ENCODE measurements around the gene TNIK.

Gene TNIK

DNA sequence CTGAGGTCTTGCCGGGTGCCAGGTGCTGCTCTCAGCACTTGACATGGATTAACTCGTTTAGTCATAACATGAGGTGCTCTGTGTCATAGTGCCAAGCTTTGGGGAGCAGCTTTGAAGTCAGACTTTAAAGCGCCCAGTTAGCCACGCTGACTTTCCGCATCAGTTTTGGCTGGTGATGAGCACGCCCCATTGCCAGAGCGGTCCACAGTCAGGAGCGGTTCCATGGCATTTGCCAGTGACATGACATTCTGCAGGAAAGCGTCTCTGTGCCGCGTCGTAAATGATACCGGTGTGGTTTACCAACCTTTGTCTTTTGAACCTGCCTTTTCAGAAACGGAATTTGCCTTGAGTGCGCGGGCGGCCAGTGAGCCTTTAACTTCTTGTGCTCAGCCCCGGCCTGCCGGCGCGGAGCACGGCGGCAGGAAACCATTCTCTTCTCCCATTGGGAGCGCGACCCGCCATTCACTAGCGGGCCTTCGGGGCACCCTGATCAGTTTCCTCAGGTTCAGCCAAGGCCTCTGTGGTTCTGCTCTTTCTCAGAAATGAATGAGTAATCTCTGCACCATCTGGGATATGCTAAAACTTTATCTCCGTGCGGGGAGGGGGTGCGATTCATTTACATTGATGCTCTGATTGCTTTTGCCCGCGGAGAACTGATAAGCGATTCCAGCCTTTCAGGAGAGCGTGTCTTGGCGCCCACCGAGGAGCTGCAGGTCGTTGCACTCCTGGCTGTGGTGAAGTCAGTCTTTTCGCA lies 432.0 kb downstream of the TNIK start:
- ChIA-PET POLR2A (interaction anchor here (0.6 kb wide), 1 partner anchor 39 kb away, joined by 3 read pairs; no protein-coding TSS in a partner anchor), CTCF (interaction anchor here (1.0 to 1.7 kb wide), 3 partner anchors 10 to 22 kb away, joined by 3 to 9 read pairs (median 5); no protein-coding TSS in a partner anchor)
- H3K4me3 ChIP-seq (ENCODE audit: low read depth, low read length), result peak overlapping the region; percentile 49
- peak; percentile 72 for DNase-seq (ENCODE audit: low read depth, low spot score)
- TF ChIP-seq CTCF (IDR thresholded peaks at IDR 0.05; ENCODE audit: insufficient read depth, low read length, missing control alignments), result no peak

- no peak for TF ChIP-seq CTCF (IDR thresholded peaks at IDR 0.05; ENCODE audit: insufficient read depth, low read length, missing control alignments)
- POLR2A ChIA-PET, result no interaction called here
Measured at GRCh38 chr3:171026597-171027293, 433.5 kb downstream of the TNIK start, which contains the start of gene SLC2A2. SLC2A2 (minus strand) TSS chr3:171026720; CDS start chr3:171026670, 50 bp downstream.

DNA sequence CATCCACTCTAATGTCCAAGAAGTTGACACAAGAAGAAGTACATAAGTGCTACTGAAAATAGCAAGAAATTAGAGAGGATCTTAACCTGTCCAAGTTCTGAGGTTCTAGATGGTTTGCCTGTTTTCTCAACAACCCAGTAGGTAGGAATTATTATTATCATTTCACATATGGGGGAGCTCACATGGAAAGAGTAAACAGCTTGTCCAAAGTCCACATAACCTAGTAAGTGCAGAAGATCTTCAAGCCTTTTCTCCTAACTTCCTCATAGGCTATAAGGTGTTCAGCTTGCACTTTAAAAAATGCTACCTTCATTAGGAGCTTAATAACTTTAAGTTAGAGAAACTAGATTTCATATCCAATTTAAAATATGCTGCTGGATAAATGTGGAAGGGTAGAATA lies 436.6 kb downstream of the TNIK start:
- H3K4me3 ChIP-seq (ENCODE audit: low read depth, low read length), result no peak overlapping the region
- no peak for TF ChIP-seq CTCF (IDR thresholded peaks at IDR 0.05; ENCODE audit: insufficient read depth, low read length, missing control alignments)
- DNase-seq (ENCODE audit: low read depth, low spot score), result no peak
- ChIA-PET POLR2A (no interaction called here), CTCF (interaction anchor here (1.2 kb wide), 1 partner anchor 24 kb away, joined by 3 read pairs; no protein-coding TSS in a partner anchor)

More at GRCh38 chr3:171026597-171027293, 433.5 kb downstream of the TNIK start, which contains the start of gene SLC2A2:
- H3K4me3 ChIP-seq (ENCODE audit: low read depth, low read length), result no peak within 1 kb of the TSS
- DNase-seq (ENCODE audit: low read depth, low spot score), result no peak
- CTCF ChIA-PET, result interaction anchor here (1.1 to 2.3 kb wide), 3 partner anchors 9 to 23 kb away, joined by 3 to 9 read pairs (median 6); no protein-coding TSS in a partner anchor

GRCh38 chr3:171021377-171021776 lies 438.8 kb downstream of the TNIK start:
- no peak for DNase-seq (ENCODE audit: low read depth, low spot score)
- ChIA-PET POLR2A (no interaction called here), CTCF (no interaction called here)
- TF ChIP-seq CTCF (IDR thresholded peaks at IDR 0.05; ENCODE audit: insufficient read depth, low read length, missing control alignments), result no peak
- no peak overlapping the region for H3K4me3 ChIP-seq (ENCODE audit: low read depth, low read length)

GRCh38 chr3:171018156-171018935 lies 441.9 kb downstream of the TNIK start:
- TF ChIP-seq CTCF (IDR thresholded peaks at IDR 0.05; ENCODE audit: insufficient read depth, low read length, missing control alignments), result peak; percentile 24
- ChIA-PET CTCF (interaction anchor here (0.9 to 2.2 kb wide), 8 partner anchors 9 to 25 kb away, joined by 4 to 9 read pairs (median 6); partner anchors contain the start of gene SLC2A2), POLR2A (interaction anchor here (1.0 kb wide), 1 partner anchor 149 kb away, joined by 3 read pairs; no protein-coding TSS in a partner anchor)
- no peak overlapping the region for H3K4me3 ChIP-seq (ENCODE audit: low read depth, low read length)
- DNase-seq (ENCODE audit: low read depth, low spot score), result no peak
